Measurements from ENCODE around the gene MPG. TPM values are rescaled to one million over a fixed set of nuclear protein-coding genes. Genes with fewer than 3 reads are reported as not detected.

MPG gene
- total RNA-seq, 1 experiment from 2014 or later: 60.0 TPM

DNA sequence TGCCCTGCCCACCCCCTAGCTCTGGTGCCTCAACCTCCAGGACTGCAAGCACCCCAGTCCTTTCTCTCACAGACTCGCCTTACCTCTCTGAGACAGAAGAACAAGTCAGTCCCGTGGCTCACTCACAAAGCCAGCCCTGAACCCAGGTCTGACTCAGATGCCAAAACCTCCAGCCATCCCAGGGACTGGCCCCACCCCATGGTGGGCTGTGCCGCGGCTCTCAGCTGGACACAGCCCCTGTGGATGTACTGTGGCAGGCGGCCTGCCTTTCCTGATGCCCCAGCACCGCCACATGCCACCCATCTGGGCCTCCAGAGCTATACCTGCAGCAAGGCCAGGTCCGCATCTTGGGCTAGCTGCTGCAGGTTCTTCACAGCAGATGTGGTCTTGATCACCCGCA, 19.8 kb downstream of the MPG start:
- ATAC-seq (no peak), DNase-seq (ENCODE audit: low spot score) (no peak)
- Mint-ChIP-seq H3K36me3 (no peaks in the 10 kb centered on the region; the same call in 1 of the 2 replicates), H3K4me1 (no peaks in the 10 kb centered on the region; the same call in 1 of the 2 replicates), H3K27me3 (ENCODE audit: low read depth) (no peaks in the 10 kb centered on the region), H3K9me3 (no peaks in the 10 kb centered on the region), H3K4me3 (no peak overlapping the region), H3K27ac (peak overlapping the region; percentile 65; the same call in 1 of the 2 replicates)
- TF ChIP-seq FOXP1 (CRISPR knock-in tag; IDR thresholded peaks at IDR 0.05; ENCODE audit: borderline replicate concordance) (0 out of 2 replicates have a peak, but pooled peaks have one; percentile 24), ZNF396 (CRISPR knock-in tag; IDR thresholded peaks at IDR 0.05; ENCODE audit: borderline replicate concordance) (no peak), ZNF416 (CRISPR knock-in tag; IDR thresholded peaks at IDR 0.05) (no peak)
- ChIA-PET CTCF (interaction anchor here (0.6 to 11.4 kb wide), 13 partner anchors 9 to 345 kb away, joined by 5 to 493 read pairs (median 11); partner anchors contain the start of genes HBQ1, MPG, NPRL3 and RHBDF1), POLR2A (interaction anchor here (1.4 to 2.4 kb wide), 3 partner anchors 9 to 25 kb away, joined by 5 to 6 read pairs (median 5); partner anchors contain the start of gene RHBDF1)

DNA sequence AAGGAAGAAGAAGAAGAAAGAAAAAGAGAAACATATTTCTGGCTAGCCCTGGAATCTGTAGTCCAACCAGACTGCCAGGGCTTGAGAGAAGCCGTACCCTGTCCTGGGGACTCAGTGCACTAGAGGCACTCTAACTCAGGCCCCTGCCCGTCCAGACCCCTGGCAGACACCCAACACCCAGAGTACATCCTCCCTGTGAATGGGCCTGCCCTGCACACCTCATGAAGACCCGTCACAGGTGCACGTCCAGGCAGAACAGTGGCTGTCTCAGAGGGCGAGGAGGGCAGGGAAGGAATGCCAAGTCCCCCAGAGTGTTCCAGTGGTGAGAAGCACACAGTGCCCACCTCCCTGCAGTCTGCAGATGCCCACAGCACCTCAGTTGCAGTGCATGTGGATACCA, 23.0 kb downstream of the MPG start:
- Mint-ChIP-seq H3K36me3 (no peaks in the 10 kb centered on the region; the same call in 1 of the 2 replicates), H3K27me3 (ENCODE audit: low read depth) (no peaks in the 10 kb centered on the region), H3K4me3 (no peak overlapping the region), H3K9me3 (no peaks in the 10 kb centered on the region), H3K27ac (no peak overlapping the region), H3K4me1 (no peaks in the 10 kb centered on the region; the same call in 1 of the 2 replicates)
- ATAC-seq: no peak
- POLR2A ChIA-PET: no interaction called here
- CTCF ChIA-PET: interaction anchor here (1.5 kb wide), 1 partner anchor 35 kb away, joined by 9 read pairs; no protein-coding TSS in a partner anchor
- DNase-seq (ENCODE audit: low spot score): no peak
- TF ChIP-seq NR3C1 (CRISPR knock-in tag; conservative IDR thresholded peaks at IDR 0.05; ENCODE audit: low read depth): no peak
- no peak for TF ChIP-seq JAZF1 (CRISPR knock-in tag; IDR thresholded peaks at IDR 0.05)
- TF ChIP-seq TCF7 (CRISPR knock-in tag; IDR thresholded peaks at IDR 0.05; ENCODE audit: low read depth): no peak
- no peak for TF ChIP-seq SMAD4 (CRISPR knock-in tag; IDR thresholded peaks at IDR 0.05)
- no peak for TF ChIP-seq IRF2 (CRISPR knock-in tag; IDR thresholded peaks at IDR 0.05; ENCODE audit: borderline replicate concordance, low read depth)
- TF ChIP-seq GRHL2 (CRISPR knock-in tag; IDR thresholded peaks at IDR 0.05; ENCODE audit: insufficient replicate concordance, severe bottlenecking): no peak
- TF ChIP-seq NFE2L1 (CRISPR knock-in tag; IDR thresholded peaks at IDR 0.05): no peak
- TF ChIP-seq CREB1 (CRISPR knock-in tag; IDR thresholded peaks at IDR 0.05): no peak
- TF ChIP-seq, protein P1, sequence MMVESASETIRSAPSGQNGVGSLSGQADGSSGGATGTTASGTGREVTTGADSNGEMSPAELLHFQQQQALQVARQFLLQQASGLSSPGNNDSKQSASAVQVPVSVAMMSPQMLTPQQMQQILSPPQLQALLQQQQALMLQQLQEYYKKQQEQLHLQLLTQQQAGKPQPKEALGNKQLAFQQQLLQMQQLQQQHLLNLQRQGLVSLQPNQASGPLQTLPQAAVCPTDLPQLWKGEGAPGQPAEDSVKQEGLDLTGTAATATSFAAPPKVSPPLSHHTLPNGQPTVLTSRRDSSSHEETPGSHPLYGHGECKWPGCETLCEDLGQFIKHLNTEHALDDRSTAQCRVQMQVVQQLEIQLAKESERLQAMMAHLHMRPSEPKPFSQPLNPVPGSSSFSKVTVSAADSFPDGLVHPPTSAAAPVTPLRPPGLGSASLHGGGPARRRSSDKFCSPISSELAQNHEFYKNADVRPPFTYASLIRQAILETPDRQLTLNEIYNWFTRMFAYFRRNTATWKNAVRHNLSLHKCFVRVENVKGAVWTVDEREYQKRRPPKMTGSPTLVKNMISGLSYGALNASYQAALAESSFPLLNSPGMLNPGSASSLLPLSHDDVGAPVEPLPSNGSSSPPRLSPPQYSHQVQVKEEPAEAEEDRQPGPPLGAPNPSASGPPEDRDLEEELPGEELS (CRISPR knock-in tag; IDR thresholded peaks at IDR 0.05): no peak
- no peak for TF ChIP-seq ZNF219 (CRISPR knock-in tag; IDR thresholded peaks at IDR 0.05; ENCODE audit: borderline replicate concordance)
- TF ChIP-seq MXD4 (CRISPR knock-in tag; IDR thresholded peaks at IDR 0.05; ENCODE audit: borderline replicate concordance): no peak
- no peak for TF ChIP-seq ZBTB21 (CRISPR knock-in tag; IDR thresholded peaks at IDR 0.05; ENCODE audit: borderline replicate concordance)
- TF ChIP-seq, protein P2, sequence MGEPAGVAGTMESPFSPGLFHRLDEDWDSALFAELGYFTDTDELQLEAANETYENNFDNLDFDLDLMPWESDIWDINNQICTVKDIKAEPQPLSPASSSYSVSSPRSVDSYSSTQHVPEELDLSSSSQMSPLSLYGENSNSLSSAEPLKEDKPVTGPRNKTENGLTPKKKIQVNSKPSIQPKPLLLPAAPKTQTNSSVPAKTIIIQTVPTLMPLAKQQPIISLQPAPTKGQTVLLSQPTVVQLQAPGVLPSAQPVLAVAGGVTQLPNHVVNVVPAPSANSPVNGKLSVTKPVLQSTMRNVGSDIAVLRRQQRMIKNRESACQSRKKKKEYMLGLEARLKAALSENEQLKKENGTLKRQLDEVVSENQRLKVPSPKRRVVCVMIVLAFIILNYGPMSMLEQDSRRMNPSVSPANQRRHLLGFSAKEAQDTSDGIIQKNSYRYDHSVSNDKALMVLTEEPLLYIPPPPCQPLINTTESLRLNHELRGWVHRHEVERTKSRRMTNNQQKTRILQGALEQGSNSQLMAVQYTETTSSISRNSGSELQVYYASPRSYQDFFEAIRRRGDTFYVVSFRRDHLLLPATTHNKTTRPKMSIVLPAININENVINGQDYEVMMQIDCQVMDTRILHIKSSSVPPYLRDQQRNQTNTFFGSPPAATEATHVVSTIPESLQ (CRISPR knock-in tag; IDR thresholded peaks at IDR 0.05): no peak
- TF ChIP-seq, protein P3, sequence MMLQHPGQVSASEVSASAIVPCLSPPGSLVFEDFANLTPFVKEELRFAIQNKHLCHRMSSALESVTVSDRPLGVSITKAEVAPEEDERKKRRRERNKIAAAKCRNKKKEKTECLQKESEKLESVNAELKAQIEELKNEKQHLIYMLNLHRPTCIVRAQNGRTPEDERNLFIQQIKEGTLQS (CRISPR knock-in tag; conservative IDR thresholded peaks at IDR 0.05): no peak
- no peak for TF ChIP-seq ZNF138 (CRISPR knock-in tag; conservative IDR thresholded peaks at IDR 0.05)
- TF ChIP-seq TP53 (CRISPR knock-in tag; IDR thresholded peaks at IDR 0.05): no peak
- TF ChIP-seq GABPB1 (CRISPR knock-in tag; IDR thresholded peaks at IDR 0.05): no peak
- TF ChIP-seq, protein P4, sequence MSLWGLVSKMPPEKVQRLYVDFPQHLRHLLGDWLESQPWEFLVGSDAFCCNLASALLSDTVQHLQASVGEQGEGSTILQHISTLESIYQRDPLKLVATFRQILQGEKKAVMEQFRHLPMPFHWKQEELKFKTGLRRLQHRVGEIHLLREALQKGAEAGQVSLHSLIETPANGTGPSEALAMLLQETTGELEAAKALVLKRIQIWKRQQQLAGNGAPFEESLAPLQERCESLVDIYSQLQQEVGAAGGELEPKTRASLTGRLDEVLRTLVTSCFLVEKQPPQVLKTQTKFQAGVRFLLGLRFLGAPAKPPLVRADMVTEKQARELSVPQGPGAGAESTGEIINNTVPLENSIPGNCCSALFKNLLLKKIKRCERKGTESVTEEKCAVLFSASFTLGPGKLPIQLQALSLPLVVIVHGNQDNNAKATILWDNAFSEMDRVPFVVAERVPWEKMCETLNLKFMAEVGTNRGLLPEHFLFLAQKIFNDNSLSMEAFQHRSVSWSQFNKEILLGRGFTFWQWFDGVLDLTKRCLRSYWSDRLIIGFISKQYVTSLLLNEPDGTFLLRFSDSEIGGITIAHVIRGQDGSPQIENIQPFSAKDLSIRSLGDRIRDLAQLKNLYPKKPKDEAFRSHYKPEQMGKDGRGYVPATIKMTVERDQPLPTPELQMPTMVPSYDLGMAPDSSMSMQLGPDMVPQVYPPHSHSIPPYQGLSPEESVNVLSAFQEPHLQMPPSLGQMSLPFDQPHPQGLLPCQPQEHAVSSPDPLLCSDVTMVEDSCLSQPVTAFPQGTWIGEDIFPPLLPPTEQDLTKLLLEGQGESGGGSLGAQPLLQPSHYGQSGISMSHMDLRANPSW (CRISPR knock-in tag; conservative IDR thresholded peaks at IDR 0.05; ENCODE audit: low read depth): no peak
- TF ChIP-seq MYBL2 (CRISPR knock-in tag; IDR thresholded peaks at IDR 0.05): no peak
- TF ChIP-seq SMAD3 (CRISPR knock-in tag; IDR thresholded peaks at IDR 0.05; ENCODE audit: borderline replicate concordance): no peak

Data from WTC11 (cell line).